K562 (cell line): ENCODE data around the gene ZFYVE21. TPM values are rescaled to one million over a fixed set of nuclear protein-coding genes. Genes with fewer than 3 reads are reported as not detected.

Experiments
- ATF7 ChIP-seq: fragments of 450-650 bp; IDR thresholded peaks from 2 replicates; pipeline ENCODE4 v1.7.1; 2014; ENCODE audit warnings: mild to moderate bottlenecking, moderate library complexity
- CHD1 ChIP-seq: fragments of 200-600 bp; sonication (generic); IDR thresholded peaks from one replicate; pipeline ENCODE4 v1.6.1; 2012; ENCODE audit warnings: mild to moderate bottlenecking, moderate library complexity, low read length, inconsistent platforms
- E2F6 ChIP-seq, 2 experiments: IDR thresholded peaks; 2 replicates each; pipeline ENCODE4 v1.6.1; 2011; ENCODE audit warnings: borderline replicate concordance in 1 of 2, control low read depth in 1 of 2, low read depth in 1 of 2, low read length in 1 of 2, mild to moderate bottlenecking in 1 of 2, mixed read lengths in 1 of 2, moderate library complexity in 1 of 2; ENCODE audit not compliant: insufficient read depth in 1 of 2, insufficient read length in 1 of 2, poor library complexity in 1 of 2, severe bottlenecking in 1 of 2; ENCODE audit errors: extremely low read depth in 1 of 2
- EGR1 ChIP-seq: fragments of 450-650 bp; conservative IDR thresholded peaks from 2 replicates; pipeline ENCODE4 v1.6.1; 2017; ENCODE audit warnings: mild to moderate bottlenecking
- GTF2E2 ChIP-seq: fragments of 200-800 bp; sonication (Bioruptor generic); IDR thresholded peaks from 2 replicates; pipeline ENCODE4 v1.6.1; 2016; ENCODE audit warnings: missing genetic modification characterization, missing compliant biosample characterization
- HDAC6 ChIP-seq: IDR thresholded peaks from 2 replicates; pipeline ENCODE4 v1.6.1; 2012; ENCODE audit warnings: low read depth, mild to moderate bottlenecking, control low read depth, inconsistent platforms, low read length, moderate library complexity
- POLR2A ChIP-seq: fragments of 450-650 bp; conservative IDR thresholded peaks from 2 replicates; pipeline ENCODE4 v1.6.1; 2016
- POLR3G ChIP-seq: IDR thresholded peaks from 2 replicates; pipeline ENCODE4 v1.6.1; 2011; ENCODE audit not compliant: insufficient read length, insufficient replicate concordance; ENCODE audit errors: extremely low read depth
- RERE ChIP-seq: sonication (generic); formaldehyde crosslinking; IDR thresholded peaks from 2 replicates; pipeline ENCODE4 v1.8.0; 2023; ENCODE audit warnings: missing genetic modification reagents, mild to moderate bottlenecking, borderline replicate concordance
- STAG1 ChIP-seq: sonication (generic); formaldehyde crosslinking; IDR thresholded peaks from 2 replicates; pipeline ENCODE4 v1.5.0; 2020; ENCODE audit warnings: missing genetic modification reagents, borderline replicate concordance
- ZBTB7A ChIP-seq: IDR thresholded peaks from 2 replicates; pipeline ENCODE4 v1.6.1; 2011; ENCODE audit warnings: low read depth, mild to moderate bottlenecking, low read length, moderate library complexity, borderline replicate concordance; ENCODE audit not compliant: control insufficient read depth
- ZNF639 ChIP-seq, 2 experiments: fragments of 200-800 bp in 1 of 2; sonication (Bioruptor generic) in 1 of 2; sonication (generic) in 1 of 2; formaldehyde crosslinking in 1 of 2; IDR thresholded peaks in 1 of 2; conservative IDR thresholded peaks in 1 of 2; 2 replicates each; pipeline versions ENCODE4 v1.5.0 to v1.6.1; 2016 to 2020; ENCODE audit warnings: missing compliant biosample characterization in 1 of 2, missing genetic modification characterization in 1 of 2, missing genetic modification reagents in 1 of 2
- ZNF655 ChIP-seq: fragments of 250-450 bp; sonication (Bioruptor Pico); IDR thresholded peaks from 2 replicates; pipeline ENCODE4 v1.5.0; 2021
- polyA plus RNA-seq, 8 experiments: library from polyadenylated mRNA; depleted of rRNA in 4 of 8; stranded (reverse) in 5 of 8; unstranded in 3 of 8; fragments of >200 nt; fragmentation: Nextera tagmentation in 2 of 8; fragmentation: Illumina TruSeq in 1 of 8; extraction: Ambion mirVana in 2 of 8; extraction: Trizol in 1 of 8; gene quantifications; 2 replicates each; pipeline versions ENCODE4 v1.2.1 to v1.2.3, GENCODE V29; 2011 to 2014; ENCODE audit warnings: inconsistent platforms in 1 of 8, missing spikeins in 1 of 8
- total RNA-seq, 7 experiments: library from RNA; depleted of rRNA in 6 of 7; stranded (reverse); fragments of >200 nt in 6 of 7; fragmentation: Illumina TruSeq in 2 of 7; extraction: Trizol in 2 of 7; gene quantifications; 2 replicates each; pipeline versions ENCODE4 v1.2.1 to v1.2.3, GENCODE V29; 2011 to 2021; ENCODE audit warnings: low replicate concordance in 1 of 7

The ZFYVE21 gene
- total and polyA plus RNA-seq, 9 of the 15 experiments (the other 6 are each of a cell fraction or from before 2014, with no cell fraction given), result 0.90 to 23.1 (median 15.6) TPM

GRCh38 chr14:103716091-103716801 lies 636 bp downstream of the ZFYVE21 start (continued):
- TF ChIP-seq ZNF655 (CRISPR knock-in tag), result no peak
- no peak for TF ChIP-seq GTF2E2 (tag)
- TF ChIP-seq E2F6 (IDR thresholded peaks at IDR 0.05; ENCODE audit: borderline replicate concordance in 1 of 2, extremely low read depth in 1 of 2, insufficient read depth in 1 of 2, insufficient read length in 1 of 2, low read depth in 1 of 2, low read length in 1 of 2, poor library complexity in 1 of 2, severe bottlenecking in 1 of 2), result peak in 1 of 2 experiments; percentile 39
- peak; percentile 48; the same call in 1 of the 2 replicates for TF ChIP-seq ZBTB7A
- peak; percentile 55 for TF ChIP-seq EGR1
- TF ChIP-seq POLR2A, result no peak
- peak; percentile 75 for TF ChIP-seq CHD1
- TF ChIP-seq POLR3G, result no peak
- TF ChIP-seq HDAC6, result no peak
- no peak for TF ChIP-seq ATF7
- TF ChIP-seq STAG1 (CRISPR knock-in tag), result no peak
- no peak for TF ChIP-seq ZNF639 (CRISPR knock-in tag; conservative IDR thresholded peaks at IDR 0.05 in 1 of 2, IDR thresholded peaks at IDR 0.05 in 1 of 2)
- TF ChIP-seq RERE (CRISPR knock-in tag), result no peak
